CD14-positive monocyte (primary cell): ENCODE measurements around the gene OGFOD3. TPM values are rescaled to one million over a fixed set of nuclear protein-coding genes. Genes with fewer than 3 reads are reported as not detected.

Source experiments
- DNase-seq, 3 donors: peaks; one replicate each; pipeline ENCODE4 v3.0.0-alpha.2; 2011 to 2022
- H2AFZ ChIP-seq: 2 replicates; pipeline ENCODE4 v1.6.0; 2012; ENCODE audit warnings: mild to moderate bottlenecking, low read depth, low read length, inconsistent platforms; ENCODE audit not compliant: insufficient read depth, poor library complexity, severe bottlenecking
- H3K27ac ChIP-seq, 2 donors: 1 replicate in 1 of 2; 2 replicates in 1 of 2; pipeline ENCODE4 v1.5.1; 2012 to 2013; ENCODE audit warnings: low read length in 2 of 2, control low read depth in 1 of 2, inconsistent platforms in 1 of 2, low read depth in 1 of 2, mild to moderate bottlenecking in 1 of 2
- H3K27me3 ChIP-seq, 2 donors: one replicate each; pipeline versions ENCODE4 v1.6.0 to v1.6.1; 2011 to 2013; ENCODE audit warnings: low read length in 2 of 2; ENCODE audit not compliant: control insufficient read depth in 2 of 2, insufficient read depth in 2 of 2
- H3K36me3 ChIP-seq, 2 donors: replicated peaks in 1 of 2; 1 replicate in 1 of 2; 2 replicates in 1 of 2; pipeline versions ENCODE4 v1.5.1 to v1.6.1; 2012 to 2013; ENCODE audit warnings: low read length in 2 of 2, control low read depth in 1 of 2, inconsistent platforms in 1 of 2, mild to moderate bottlenecking in 1 of 2; ENCODE audit not compliant: insufficient read depth in 2 of 2, control insufficient read depth in 1 of 2
- H3K4me1 ChIP-seq, 2 donors: 1 replicate in 1 of 2; 2 replicates in 1 of 2; pipeline versions ENCODE4 v1.5.1 to v1.6.1; 2012 to 2013; ENCODE audit warnings: low read length in 2 of 2, control low read depth in 1 of 2, inconsistent platforms in 1 of 2, mild to moderate bottlenecking in 1 of 2, moderate library complexity in 1 of 2; ENCODE audit not compliant: insufficient read depth in 2 of 2, control insufficient read depth in 1 of 2
- H3K4me2 ChIP-seq: replicated peaks from 2 replicates; pipeline ENCODE3; 2012; ENCODE audit warnings: low read length, moderate library complexity, mild to moderate bottlenecking; ENCODE audit not compliant: poor library complexity, severe bottlenecking; ENCODE audit errors: extremely low read depth
- H3K4me3 ChIP-seq, 3 experiments: fragments of 200-600 bp in 1 of 3; sonication (generic) in 1 of 3; replicated peaks in 1 of 3; 1 replicate in 2 of 3; 2 replicates in 1 of 3; pipeline ENCODE4 v1.5.1; 2011 to 2013; ENCODE audit warnings: low read length in 3 of 3, mild to moderate bottlenecking in 3 of 3, control low read depth in 2 of 3, low read depth in 2 of 3, inconsistent platforms in 1 of 3, moderate library complexity in 1 of 3
- H3K79me2 ChIP-seq: 2 replicates; pipeline ENCODE4 v1.6.0; 2012; ENCODE audit warnings: mild to moderate bottlenecking, control low read depth, inconsistent platforms, low read length, moderate library complexity; ENCODE audit not compliant: insufficient read depth
- H3K9ac ChIP-seq: 2 replicates; pipeline ENCODE4 v1.6.0; 2017; ENCODE audit warnings: low read length, mild to moderate bottlenecking; ENCODE audit not compliant: insufficient read depth, poor library complexity, severe bottlenecking
- H3K9me3 ChIP-seq, 2 donors: replicated peaks in 1 of 2; 1 replicate in 1 of 2; 2 replicates in 1 of 2; pipeline versions ENCODE4 v1.5.1 to v1.6.1; 2012 to 2013; ENCODE audit warnings: low read length in 2 of 2, control low read depth in 1 of 2; ENCODE audit not compliant: control insufficient read depth in 1 of 2, insufficient read depth in 1 of 2
- H4K20me1 ChIP-seq: 2 replicates; pipeline ENCODE4 v1.6.0; 2012; ENCODE audit warnings: mild to moderate bottlenecking, low read length, control low read depth, moderate library complexity; ENCODE audit not compliant: insufficient read depth
- H3K27ac Mint-ChIP-seq, 7 donors: one replicate each; pipeline ENCODE4 v1.8.0; 2020; ENCODE audit warnings: mild to moderate bottlenecking in 7 of 7, mixed read lengths in 7 of 7, moderate library complexity in 6 of 7, inconsistent platforms in 2 of 7
- H3K27me3 Mint-ChIP-seq, 3 donors: one replicate each; pipeline ENCODE4 v1.8.0; 2021 to 2022; ENCODE audit warnings: low read depth in 3 of 3, mild to moderate bottlenecking in 3 of 3, mixed read lengths in 3 of 3, moderate library complexity in 3 of 3, inconsistent platforms in 1 of 3
- H3K36me3 Mint-ChIP-seq, 2 donors: one replicate each; pipeline ENCODE4 v1.8.0; 2020; ENCODE audit warnings: mixed read lengths in 2 of 2, inconsistent platforms in 1 of 2, mild to moderate bottlenecking in 1 of 2
- H3K4me1 Mint-ChIP-seq: one replicate; pipeline ENCODE4 v1.8.0; 2020; ENCODE audit warnings: mild to moderate bottlenecking, mixed read lengths
- H3K4me3 Mint-ChIP-seq, 2 donors: one replicate each; pipeline ENCODE4 v1.8.0; 2020; ENCODE audit warnings: mild to moderate bottlenecking in 2 of 2, mixed read lengths in 2 of 2, moderate library complexity in 1 of 2
- H3K9me3 Mint-ChIP-seq, 7 donors: one replicate each; pipeline ENCODE4 v1.8.0; 2020 to 2022; ENCODE audit warnings: mixed read lengths in 7 of 7, mild to moderate bottlenecking in 6 of 7, moderate library complexity in 6 of 7, inconsistent platforms in 2 of 7
- CTCF ChIP-seq: fragments of 200-600 bp; IDR thresholded peaks from one replicate; pipeline ENCODE4 v1.8.0; 2022; ENCODE audit warnings: antibody characterized with exemption, mild to moderate bottlenecking
- WGBS: methylation state at CpG from one replicate; pipeline ENCODE4 v1.1.5; 2013; ENCODE audit warnings: missing lambda C conversion rate; ENCODE audit not compliant: insufficient coverage; 5-methylcytosine and 5-hydroxymethylcytosine counted together
- intact Hi-C, 2 donors: fragments of 100-400 bp; cut with micrococcal nuclease; formaldehyde crosslinking; loops; one replicate each; pipeline versions ENCODE4 v1.15.0 to v1.15.1; 2023
- polyA plus RNA-seq, 3 donors: library from polyadenylated mRNA; depleted of rRNA in 1 of 3; unstranded in 2 of 3; stranded (reverse) in 1 of 3; fragments of 300-500 nt in 2 of 3; fragments of >200 nt in 1 of 3; fragmentation: Illumina TruSeq in 2 of 3; gene quantifications; 1 replicate in 2 of 3; 2 replicates in 1 of 3; pipeline ENCODE4 v1.2.3, GENCODE V29; 2012 to 2021

Gene OGFOD3
- polyA plus RNA-seq, 3 donors = 17.9 to 36.4 (median 25.2) TPM

- Histone ChIP-seq H3K4me2 (no peak overlapping the region), H3K27me3 (peaks cover 15 to 25% of the 10 kb centered on the region in 2 donors), H2AFZ (no peak overlapping the region), H3K4me1 (peaks cover 4 to 13% of the 10 kb centered on the region in 2 donors), H3K9me3 (peaks cover 0 to 7% of the 10 kb centered on the region in 2 donors), H3K79me2 (no peaks in the 10 kb centered on the region), H3K36me3 (no peaks in the 10 kb centered on the region), H3K27ac (no peak overlapping the region), H3K4me3 (no peak overlapping the region), H3K9ac (no peak overlapping the region), H4K20me1 (no peaks in the 10 kb centered on the region)
- DNase-seq = no peak
- no peaks in the 10 kb centered on the region for H3K36me3 Mint-ChIP-seq
- peaks cover 11% of the 10 kb centered on the region for H3K4me1 Mint-ChIP-seq
- WGBS = no CpG with 5 or more reads among the region's 7 CpGs
- intact Hi-C loops = no loop called here
- no peak for TF ChIP-seq CTCF
- peaks cover 23 to 43% (median 37%) of the 10 kb centered on the region in 3 donors for H3K27me3 Mint-ChIP-seq
- no peak overlapping the region for H3K27ac Mint-ChIP-seq
- H3K4me3 Mint-ChIP-seq = no peak overlapping the region
- H3K9me3 Mint-ChIP-seq = peaks cover 0 to 9% (median 3%) of the 10 kb centered on the region in 7 donors
Measured at GRCh38 chr17:82366749-82367148, 51.6 kb downstream of the OGFOD3 start.

- TF ChIP-seq CTCF = no peak
- peaks cover 0 to 5% (median under 1%) of the 10 kb centered on the region in 7 donors for H3K9me3 Mint-ChIP-seq
- Histone ChIP-seq H3K9me3 (peaks cover 0 to 4% of the 10 kb centered on the region in 2 donors), H3K79me2 (no peaks in the 10 kb centered on the region), H3K36me3 (no peaks in the 10 kb centered on the region), H3K4me2 (no peak overlapping the region), H3K9ac (no peak overlapping the region), H2AFZ (no peak overlapping the region), H3K27ac (no peak overlapping the region), H4K20me1 (no peaks in the 10 kb centered on the region), H3K27me3 (peaks cover 8 to 19% of the 10 kb centered on the region in 2 donors), H3K4me1 (peaks cover 0 to 5% of the 10 kb centered on the region in 2 donors), H3K4me3 (no peak overlapping the region)
- no peak for DNase-seq
- WGBS = 100% methylated on average over 4 of the region's 6 CpGs
- no peak overlapping the region for H3K4me3 Mint-ChIP-seq
- intact Hi-C loops = no loop called here
- no peak overlapping the region for H3K27ac Mint-ChIP-seq
- peaks cover 6% of the 10 kb centered on the region for H3K4me1 Mint-ChIP-seq
- H3K36me3 Mint-ChIP-seq = no peaks in the 10 kb centered on the region
- peaks cover 17 to 35% (median 34%) of the 10 kb centered on the region in 3 donors for H3K27me3 Mint-ChIP-seq
Measured at GRCh38 chr17:82365606-82366295, 52.6 kb downstream of the OGFOD3 start.
